Tibial nerve (tissue), 4 donors: ENCODE measurements around the gene LAP3.

Source experiments
- EP300 ChIP-seq, 2 donors: sonication (generic); formaldehyde crosslinking; IDR thresholded peaks; one replicate each; pipeline ENCODE4 v1.6.1; 2017; ENCODE audit warnings: antibody characterized with exemption in 2 of 2, mild to moderate bottlenecking in 1 of 2
- TF ChIP-seq, protein P1 (sequence below), 5 experiments: fragments of 200-600 bp in 3 of 5; fragments of 450-650 bp in 2 of 5; sonication (generic) in 3 of 5; IDR thresholded peaks; one replicate each; pipeline ENCODE4 v1.5.1; 2016 to 2019; ENCODE audit warnings: antibody characterized with exemption in 5 of 5, mild to moderate bottlenecking in 3 of 5, moderate library complexity in 2 of 5

- TF ChIP-seq, protein P1, sequence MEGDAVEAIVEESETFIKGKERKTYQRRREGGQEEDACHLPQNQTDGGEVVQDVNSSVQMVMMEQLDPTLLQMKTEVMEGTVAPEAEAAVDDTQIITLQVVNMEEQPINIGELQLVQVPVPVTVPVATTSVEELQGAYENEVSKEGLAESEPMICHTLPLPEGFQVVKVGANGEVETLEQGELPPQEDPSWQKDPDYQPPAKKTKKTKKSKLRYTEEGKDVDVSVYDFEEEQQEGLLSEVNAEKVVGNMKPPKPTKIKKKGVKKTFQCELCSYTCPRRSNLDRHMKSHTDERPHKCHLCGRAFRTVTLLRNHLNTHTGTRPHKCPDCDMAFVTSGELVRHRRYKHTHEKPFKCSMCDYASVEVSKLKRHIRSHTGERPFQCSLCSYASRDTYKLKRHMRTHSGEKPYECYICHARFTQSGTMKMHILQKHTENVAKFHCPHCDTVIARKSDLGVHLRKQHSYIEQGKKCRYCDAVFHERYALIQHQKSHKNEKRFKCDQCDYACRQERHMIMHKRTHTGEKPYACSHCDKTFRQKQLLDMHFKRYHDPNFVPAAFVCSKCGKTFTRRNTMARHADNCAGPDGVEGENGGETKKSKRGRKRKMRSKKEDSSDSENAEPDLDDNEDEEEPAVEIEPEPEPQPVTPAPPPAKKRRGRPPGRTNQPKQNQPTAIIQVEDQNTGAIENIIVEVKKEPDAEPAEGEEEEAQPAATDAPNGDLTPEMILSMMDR (IDR thresholded peaks at IDR 0.05) = no peak
- TF ChIP-seq EP300 (IDR thresholded peaks at IDR 0.05) = no peak
Measured at GRCh38 chr4:17642398-17642783, 65.4 kb downstream of the LAP3 start.
